Karpas-422 (cell line): ENCODE data around the gene AQR. TPM values are rescaled to one million over a fixed set of nuclear protein-coding genes. Genes with fewer than 3 reads are reported as not detected.
"Not testable (repeated sequence)": the region's sequence is repeated elsewhere in the genome, so short reads cannot be mapped to it uniquely, and the experiment has no call there.

Source experiments
- DNase-seq: peaks from one replicate; pipeline ENCODE4 v3.0.0-alpha.2; 2015
- H2AFZ ChIP-seq: fragments of 200-600 bp; sonication (generic); 2 replicates; pipeline ENCODE4 v1.6.1; 2014; ENCODE audit warnings: antibody characterized with exemption, low read length, mixed read lengths
- H3K27ac ChIP-seq: fragments of 200-600 bp; sonication (generic); 2 replicates; pipeline ENCODE4 v1.5.1; 2014; ENCODE audit warnings: mild to moderate bottlenecking, low read length, moderate library complexity
- H3K27me3 ChIP-seq: fragments of 200-600 bp; sonication (generic); 2 replicates; pipeline ENCODE4 v1.6.1; 2014; ENCODE audit warnings: low read length, mixed read lengths
- H3K36me3 ChIP-seq: fragments of 200-600 bp; sonication (generic); 2 replicates; pipeline ENCODE4 v1.6.1; 2014; ENCODE audit warnings: low read length, mixed read lengths; ENCODE audit not compliant: insufficient read depth
- H3K4me1 ChIP-seq: fragments of 200-600 bp; sonication (generic); 2 replicates; pipeline ENCODE4 v1.6.1; 2014; ENCODE audit warnings: mild to moderate bottlenecking, low read length, mixed read lengths
- H3K4me2 ChIP-seq: fragments of 200-600 bp; sonication (generic); 2 replicates; pipeline ENCODE4 v1.6.1; 2014; ENCODE audit warnings: low read length, low read depth, mild to moderate bottlenecking; ENCODE audit not compliant: poor library complexity, severe bottlenecking
- H3K4me3 ChIP-seq: fragments of 200-600 bp; sonication (generic); 2 replicates; pipeline ENCODE4 v1.5.1; 2014; ENCODE audit warnings: mild to moderate bottlenecking, antibody characterized with exemption, low read length, mixed read lengths
- H3K79me2 ChIP-seq: fragments of 200-600 bp; sonication (generic); 2 replicates; pipeline ENCODE4 v1.6.1; 2014; ENCODE audit warnings: mild to moderate bottlenecking, low read length, mixed read lengths
- H3K9ac ChIP-seq: fragments of 200-600 bp; sonication (generic); 2 replicates; pipeline ENCODE4 v1.6.0; 2014; ENCODE audit warnings: low read length
- H3K9me2 ChIP-seq: fragments of 200-600 bp; sonication (generic), shearing (Covaris generic); replicated peaks from 2 replicates; pipeline ENCODE4 v1.6.0; 2014; ENCODE audit warnings: mild to moderate bottlenecking, low read length, moderate library complexity; ENCODE audit not compliant: insufficient read depth
- H3K9me3 ChIP-seq: fragments of 300-700, 200-600 bp; sonication (generic); 2 replicates; pipeline ENCODE4 v1.6.1; 2014; ENCODE audit warnings: low read length, mixed read lengths
- H4K20me1 ChIP-seq: fragments of 200-600 bp; sonication (generic); 2 replicates; pipeline ENCODE4 v1.6.1; 2014; ENCODE audit warnings: mild to moderate bottlenecking, antibody characterized with exemption, low read length, low read depth; ENCODE audit not compliant: insufficient read depth
- total RNA-seq: library from RNA; depleted of rRNA; stranded (reverse); fragments of >200 nt; shearing (Covaris generic); gene quantifications from 2 replicates; pipeline ENCODE4 v1.2.3, GENCODE V29; 2014; ENCODE audit warnings: low replicate concordance

AQR gene
- total RNA-seq, 1 experiment from 2014 or later: 51.4 TPM

GRCh38 chr15:34821831-34822230 is 147.7 kb downstream of the AQR start:
- Histone ChIP-seq H3K4me2 (no peak overlapping the region), H2AFZ (no peak overlapping the region), H3K9me2 (no peaks in the 10 kb centered on the region), H3K9me3 (no peaks in the 10 kb centered on the region), H3K4me1 (no peaks in the 10 kb centered on the region), H3K36me3 (no peaks in the 10 kb centered on the region), H3K9ac (no peak overlapping the region), H3K4me3 (no peak overlapping the region), H4K20me1 (no peaks in the 10 kb centered on the region), H3K27ac (no peak overlapping the region), H3K27me3 (no peaks in the 10 kb centered on the region), H3K79me2 (no peaks in the 10 kb centered on the region)
- no peak for DNase-seq

- DNase-seq: no peak
- no peaks in the 10 kb centered on the region for H3K9me2 ChIP-seq
Observed at GRCh38 chr15:34820110-34820509, 149.4 kb downstream of the AQR start.

GRCh38 chr15:34818526-34818925 is 151.0 kb downstream of the AQR start:
- Histone ChIP-seq H2AFZ (no peak overlapping the region), H3K36me3 (no peaks in the 10 kb centered on the region), H3K4me2 (no peak overlapping the region), H3K4me1 (no peaks in the 10 kb centered on the region), H3K4me3 (no peak overlapping the region), H3K27ac (no peak overlapping the region), H3K79me2 (no peaks in the 10 kb centered on the region), H3K9me3 (no peaks in the 10 kb centered on the region), H4K20me1 (no peaks in the 10 kb centered on the region), H3K27me3 (no peaks in the 10 kb centered on the region), H3K9ac (no peak overlapping the region), H3K9me2 (no peaks in the 10 kb centered on the region)
- DNase-seq: no peak

More at GRCh38 chr15:34820110-34820509, 149.4 kb downstream of the AQR start:
- Histone ChIP-seq H3K4me1 (no peaks in the 10 kb centered on the region), H3K27me3 (no peaks in the 10 kb centered on the region), H2AFZ (no peak overlapping the region), H3K36me3 (no peaks in the 10 kb centered on the region), H3K79me2 (no peaks in the 10 kb centered on the region), H4K20me1 (no peaks in the 10 kb centered on the region), H3K4me2 (no peak overlapping the region), H3K27ac (no peak overlapping the region), H3K4me3 (no peak overlapping the region), H3K9ac (no peak overlapping the region), H3K9me3 (no peaks in the 10 kb centered on the region)

GRCh38 chr15:34815836-34816235 is 153.7 kb downstream of the AQR start:
- no peak overlapping the region for H3K27ac ChIP-seq
- no peaks in the 10 kb centered on the region for H3K79me2 ChIP-seq
- no peak overlapping the region for H2AFZ ChIP-seq
- no peaks in the 10 kb centered on the region for H4K20me1 ChIP-seq
- no peak overlapping the region for H3K4me3 ChIP-seq
- H3K9me3 ChIP-seq: no peaks in the 10 kb centered on the region
- no peaks in the 10 kb centered on the region; the same call in 1 of the 2 replicates for H3K27me3 ChIP-seq
- no peaks in the 10 kb centered on the region for H3K4me1 ChIP-seq
- H3K9ac ChIP-seq: no peak overlapping the region
- H3K4me2 ChIP-seq: no peak overlapping the region
- H3K36me3 ChIP-seq: no peaks in the 10 kb centered on the region
- H3K9me2 ChIP-seq: no peaks in the 10 kb centered on the region
- no peak for DNase-seq

- H3K9ac ChIP-seq: no peak overlapping the region
- no peak overlapping the region for H3K4me3 ChIP-seq
- H3K4me2 ChIP-seq: no peak overlapping the region
- no peaks in the 10 kb centered on the region for H3K4me1 ChIP-seq
- H3K9me3 ChIP-seq: no peaks in the 10 kb centered on the region
- no peaks in the 10 kb centered on the region for H3K36me3 ChIP-seq
- no peaks in the 10 kb centered on the region for H3K9me2 ChIP-seq
- no peak for DNase-seq
- no peaks in the 10 kb centered on the region for H3K79me2 ChIP-seq
- H2AFZ ChIP-seq: no peak overlapping the region
- H4K20me1 ChIP-seq: no peaks in the 10 kb centered on the region
- no peak overlapping the region for H3K27ac ChIP-seq
- H3K27me3 ChIP-seq: no peaks in the 10 kb centered on the region; the same call in 1 of the 2 replicates
Observed at GRCh38 chr15:34813446-34814190, 155.9 kb downstream of the AQR start.

- H3K4me3 ChIP-seq, H3K79me2 ChIP-seq, H3K4me2 ChIP-seq, H2AFZ ChIP-seq, H3K9me2 ChIP-seq, H3K9me3 ChIP-seq, H3K9ac ChIP-seq, H3K27ac ChIP-seq, H3K36me3 ChIP-seq, H4K20me1 ChIP-seq, H3K4me1 ChIP-seq, DNase-seq, H3K27me3 ChIP-seq: not testable (repeated sequence)
Observed at GRCh38 chr15:34812868-34813365, 156.6 kb downstream of the AQR start.

GRCh38 chr15:34812369-34812768 is 157.2 kb downstream of the AQR start:
- no peaks in the 10 kb centered on the region for H4K20me1 ChIP-seq

GRCh38 chr15:34810443-34811129 is 159.0 kb downstream of the AQR start:
- no peaks in the 10 kb centered on the region for H3K9me2 ChIP-seq
- H3K27me3 ChIP-seq: no peaks in the 10 kb centered on the region; the same call in 1 of the 2 replicates
- no peak for DNase-seq
- H3K4me2 ChIP-seq: no peak overlapping the region
- no peaks in the 10 kb centered on the region for H3K79me2 ChIP-seq
- H2AFZ ChIP-seq: no peak overlapping the region
- no peak overlapping the region for H3K27ac ChIP-seq
- H3K9me3 ChIP-seq: no peaks in the 10 kb centered on the region
- no peaks in the 10 kb centered on the region for H3K4me1 ChIP-seq
- no peak overlapping the region for H3K9ac ChIP-seq
- H4K20me1 ChIP-seq: no peaks in the 10 kb centered on the region
- H3K36me3 ChIP-seq: no peaks in the 10 kb centered on the region
- H3K4me3 ChIP-seq: no peak overlapping the region

More at GRCh38 chr15:34812369-34812768, 157.2 kb downstream of the AQR start:
- H3K27ac ChIP-seq: no peak overlapping the region
- H3K9me3 ChIP-seq: no peaks in the 10 kb centered on the region
- H3K36me3 ChIP-seq: no peaks in the 10 kb centered on the region
- DNase-seq: no peak
- no peaks in the 10 kb centered on the region for H3K79me2 ChIP-seq
- no peaks in the 10 kb centered on the region for H3K4me1 ChIP-seq
- no peak overlapping the region for H3K9ac ChIP-seq
- no peaks in the 10 kb centered on the region for H3K9me2 ChIP-seq
- no peak overlapping the region for H3K4me3 ChIP-seq
- no peak overlapping the region for H3K4me2 ChIP-seq
- H3K27me3 ChIP-seq: no peaks in the 10 kb centered on the region; the same call in 1 of the 2 replicates
- H2AFZ ChIP-seq: no peak overlapping the region
